NOMO-1 treated with dmso at 0.1 percent for 144 hours (cell line): ENCODE data around the gene SLC4A8.
"Not testable (repeated sequence)": the region's sequence is repeated elsewhere in the genome, so short reads cannot be mapped to it uniquely, and the experiment has no call there.

Experiments used
- DNase-seq: peaks from one replicate; lab custom pipeline; 2025; ENCODE audit not compliant: unreplicated experiment; lab: John Stamatoyannopoulos, UW

Gene SLC4A8

GRCh38 chr12:51473947-51474346 is 49.3 kb downstream of the SLC4A8 start:
- DNase-seq, result no peak

DNA sequence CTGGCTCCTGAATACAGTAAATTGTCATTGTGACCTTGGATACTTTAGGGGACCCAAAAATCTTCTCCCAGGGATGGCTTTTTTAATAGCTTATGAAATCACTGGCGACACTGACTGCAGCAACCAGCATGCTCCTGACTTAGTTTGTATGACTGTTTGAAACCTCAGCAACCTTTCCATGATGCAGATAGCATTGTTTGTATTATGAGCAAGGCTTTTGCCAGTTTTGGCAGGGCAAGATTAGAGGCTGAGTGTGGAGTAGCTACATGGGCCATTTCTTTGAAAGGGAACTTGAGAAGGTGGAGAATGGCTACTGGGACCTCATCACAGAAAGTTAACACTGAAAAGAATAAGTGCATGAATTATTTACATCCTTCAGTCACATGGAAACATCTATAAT is 50.9 kb downstream of the SLC4A8 start:
- DNase-seq, result no peak

DNA sequence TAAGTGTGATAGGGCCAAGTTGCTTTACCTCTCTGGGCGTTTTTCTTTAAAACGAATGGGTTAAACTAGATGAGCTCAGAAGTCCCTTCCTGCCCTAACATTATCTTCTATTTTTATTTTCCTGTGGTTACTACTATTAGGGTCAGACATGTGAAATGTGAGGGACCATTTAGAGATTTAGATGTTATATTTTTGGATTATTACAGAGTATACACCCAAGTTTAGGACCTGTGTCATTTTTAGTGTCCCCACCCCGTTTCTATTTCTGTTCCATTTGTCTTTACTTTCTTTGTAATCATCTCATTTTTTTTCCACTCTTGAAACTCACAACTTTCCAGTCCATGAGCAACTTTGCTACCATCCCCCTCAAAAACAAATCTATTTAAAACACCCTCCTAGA is 56.3 kb downstream of the SLC4A8 start:
- DNase-seq, result no peak

DNA sequence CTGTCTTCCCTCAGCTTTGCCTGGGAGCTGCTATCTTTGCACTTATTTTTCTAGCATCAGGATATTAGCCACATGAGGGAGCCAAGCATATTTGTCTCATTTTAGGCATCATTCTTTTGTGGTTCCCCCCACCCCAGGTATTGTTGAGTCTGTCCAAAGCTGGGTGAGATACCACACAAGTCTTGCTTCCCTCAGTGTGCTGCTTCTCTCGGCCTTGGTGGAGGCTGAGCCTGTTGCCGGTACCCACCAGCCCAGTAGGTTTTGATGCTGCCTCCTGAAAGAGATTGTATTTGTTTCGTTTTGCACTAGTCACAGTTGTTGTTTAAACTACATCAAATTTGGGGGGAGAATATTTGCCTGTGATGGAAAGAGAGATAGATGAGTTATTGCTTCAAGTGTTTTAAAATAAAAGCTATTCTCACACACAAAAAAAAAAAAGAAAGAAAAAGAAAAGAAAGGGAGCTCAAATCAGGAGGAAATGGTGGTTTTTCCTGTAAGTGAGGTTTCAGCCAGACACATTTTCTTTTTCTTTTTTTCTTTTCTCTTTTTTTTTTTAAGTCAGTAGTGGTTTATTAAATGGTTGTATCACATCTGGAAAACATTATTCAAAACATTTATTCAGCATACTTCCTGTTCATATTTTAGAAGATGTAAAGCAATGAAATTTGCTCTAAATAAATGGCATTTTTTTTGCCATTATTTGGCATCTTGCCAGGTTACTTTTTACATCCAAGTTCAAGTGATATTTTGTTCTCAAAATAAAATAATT is 58.5 kb downstream of the SLC4A8 start:
- DNase-seq, result no peak

DNA sequence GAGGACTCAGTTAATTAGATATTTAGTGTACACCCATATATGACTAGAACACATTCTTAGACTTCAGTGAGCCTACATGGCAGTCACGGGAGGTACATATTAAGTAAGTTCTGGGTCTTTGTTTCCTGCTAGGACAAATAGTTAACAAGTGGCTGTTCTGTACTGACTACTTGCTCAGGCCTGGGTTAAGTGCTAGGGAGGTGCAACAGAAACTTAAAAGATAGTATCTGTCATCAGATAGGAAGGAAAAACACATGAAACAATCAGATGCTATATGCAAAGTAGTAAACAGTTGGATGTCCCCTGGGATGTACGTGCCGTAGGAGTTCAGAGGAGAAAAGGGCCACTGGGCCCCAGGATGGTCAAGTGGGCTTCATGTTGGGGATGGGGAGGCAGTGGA is 59.5 kb downstream of the SLC4A8 start:
- no peak for DNase-seq

DNA sequence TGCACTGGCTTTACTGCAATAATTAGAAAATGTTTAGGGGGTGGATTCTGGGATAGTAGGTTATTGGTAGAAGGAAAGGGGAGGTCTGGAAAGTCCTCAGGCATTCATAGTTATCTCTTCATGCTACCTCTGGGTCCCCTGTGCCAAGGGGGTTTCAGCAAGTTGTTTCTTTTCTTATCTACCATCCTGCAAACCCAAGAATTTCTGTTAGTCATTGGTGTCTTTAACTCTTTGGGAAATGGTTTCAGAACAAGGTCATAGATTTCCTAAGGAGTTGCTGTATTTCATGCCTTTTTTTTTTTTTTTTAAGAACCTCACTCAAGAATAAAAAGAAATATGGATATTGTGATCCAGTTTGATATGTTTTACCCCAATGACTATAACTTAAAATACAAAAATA is 63.6 kb downstream of the SLC4A8 start:
- no peak for DNase-seq

GRCh38 chr12:51493281-51493680 is 68.7 kb downstream of the SLC4A8 start:
- DNase-seq, result no peak

DNA sequence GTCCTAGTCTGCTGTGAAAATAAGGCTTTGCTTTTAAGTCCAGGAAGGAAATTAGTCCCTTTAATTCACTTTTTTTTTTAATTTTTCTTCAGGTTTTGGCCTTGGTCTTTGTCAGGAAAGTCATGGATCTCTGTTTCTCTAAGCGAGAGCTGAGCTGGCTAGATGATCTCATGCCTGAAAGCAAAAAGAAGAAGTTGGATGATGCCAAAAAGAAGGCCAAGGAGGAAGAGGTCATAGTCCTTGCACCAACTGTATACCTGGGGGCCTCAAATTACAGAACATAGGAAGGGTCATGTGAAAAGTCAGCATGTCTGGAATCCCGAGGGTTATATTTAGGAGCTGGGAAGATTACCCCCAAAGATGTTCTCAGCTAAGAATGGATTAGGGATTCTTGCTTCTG is 72.3 kb downstream of the SLC4A8 start:
- DNase-seq, result peak; percentile 27

DNA sequence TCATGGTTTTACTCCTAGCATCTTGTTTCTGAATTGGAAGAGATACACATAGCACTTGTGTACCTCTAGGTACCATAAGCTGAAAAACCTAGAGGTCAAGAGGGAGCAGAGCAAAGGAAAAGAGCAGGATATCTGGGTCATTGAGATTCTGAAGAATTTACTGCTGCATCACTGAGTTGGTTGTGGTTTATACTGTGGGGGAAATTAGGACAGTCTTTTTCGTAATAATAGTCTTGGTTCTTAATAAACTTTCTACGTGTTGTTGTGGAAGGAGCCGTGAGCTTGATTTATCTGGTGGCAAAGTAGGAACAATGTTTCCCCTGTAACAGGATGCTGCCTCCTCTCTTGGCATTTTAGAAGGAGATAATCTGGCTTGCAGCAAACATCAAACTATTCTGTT is 80.2 kb downstream of the SLC4A8 start:
- no peak for DNase-seq

DNA sequence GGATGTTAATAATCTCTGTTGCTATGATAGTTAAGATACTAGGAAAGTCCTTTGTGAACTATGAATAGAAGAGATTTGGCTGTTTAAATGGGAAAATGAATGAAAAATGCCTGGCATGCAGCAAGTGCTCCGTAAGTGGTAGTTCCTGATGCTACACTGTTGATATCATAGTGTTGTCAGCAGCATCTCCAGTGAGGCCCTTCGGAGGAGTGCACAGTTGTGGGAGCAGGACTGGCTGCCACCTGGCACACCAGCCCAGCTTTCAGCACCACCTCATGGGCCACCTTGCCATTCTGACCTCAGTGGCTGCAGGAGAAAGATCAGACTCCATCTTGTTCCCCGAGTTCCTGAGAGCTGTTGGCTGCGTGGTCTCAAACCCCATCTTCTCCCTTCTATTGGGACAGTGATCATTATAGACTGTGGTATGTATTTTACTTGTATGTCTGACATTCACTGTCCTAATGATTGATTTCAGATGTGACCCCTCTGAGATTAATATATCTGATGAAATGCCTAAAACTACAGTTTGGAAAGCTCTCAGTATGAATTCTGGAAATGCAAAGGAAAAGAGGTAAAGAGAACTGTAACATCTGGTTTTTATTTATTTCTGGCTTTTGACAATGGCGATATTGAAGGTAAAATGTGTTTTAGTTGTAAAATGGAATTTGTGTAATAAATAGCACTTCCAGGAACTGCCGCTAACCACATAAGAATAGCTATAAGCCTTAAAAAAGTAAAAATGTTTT is 80.9 kb downstream of the SLC4A8 start:
- DNase-seq, result no peak

DNA sequence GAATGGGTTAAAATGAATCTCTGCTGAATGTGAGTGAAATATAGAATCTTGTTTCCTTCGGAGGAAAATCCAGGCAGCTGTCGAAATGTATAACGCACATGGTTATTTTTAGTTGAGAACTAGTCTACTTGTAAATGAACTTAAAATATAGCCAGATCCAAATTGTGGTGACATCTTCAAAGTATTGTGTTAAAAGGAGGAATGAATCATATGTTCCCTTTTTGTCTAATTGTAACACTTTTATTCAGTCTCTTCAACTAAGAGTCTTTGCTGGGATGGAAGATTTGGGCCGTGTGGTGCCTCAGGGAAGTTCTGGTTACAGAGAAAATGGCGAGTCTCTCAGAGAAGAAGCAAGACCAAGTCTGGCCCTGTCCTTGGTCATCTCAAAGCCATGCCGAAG is 82.5 kb downstream of the SLC4A8 start:
- DNase-seq, result no peak

GRCh38 chr12:51508285-51508684 is 83.7 kb downstream of the SLC4A8 start:
- DNase-seq, result no peak

DNA sequence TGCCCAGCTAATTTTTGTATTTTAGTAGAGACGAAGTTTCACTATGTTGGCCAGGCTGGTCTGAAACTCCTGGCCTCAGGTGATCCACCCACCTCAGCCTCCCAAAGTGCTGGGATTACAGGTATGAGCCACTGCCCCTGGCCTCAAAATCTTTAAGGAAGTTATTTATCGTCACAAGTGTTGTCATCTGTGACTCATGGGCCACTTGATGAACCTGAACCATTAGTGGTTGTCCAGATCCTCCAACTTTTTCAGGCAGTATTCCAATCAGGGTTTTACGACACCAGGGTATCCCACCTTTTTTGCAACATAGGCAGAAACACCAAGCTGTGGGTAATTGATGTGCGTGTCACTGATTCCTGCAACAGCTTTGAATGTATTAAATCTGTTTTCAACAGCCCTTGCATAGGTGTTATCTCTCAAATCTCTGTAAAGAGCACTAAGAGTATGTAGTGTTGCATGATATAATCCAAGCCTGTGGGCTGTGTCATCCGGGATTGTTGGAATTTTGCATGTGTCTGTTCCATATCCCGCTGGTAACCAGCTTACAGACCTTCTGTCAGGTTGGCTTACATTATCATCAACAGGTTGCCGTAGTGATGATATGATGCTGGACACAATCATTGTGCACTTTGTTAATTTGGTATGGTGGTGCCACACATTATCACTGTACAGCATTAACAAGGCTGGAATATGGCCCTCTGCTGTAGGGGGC is 87.1 kb downstream of the SLC4A8 start:
- no peak for DNase-seq

GRCh38 chr12:51512438-51512837 is 87.8 kb downstream of the SLC4A8 start:
- DNase-seq, result no peak

DNA sequence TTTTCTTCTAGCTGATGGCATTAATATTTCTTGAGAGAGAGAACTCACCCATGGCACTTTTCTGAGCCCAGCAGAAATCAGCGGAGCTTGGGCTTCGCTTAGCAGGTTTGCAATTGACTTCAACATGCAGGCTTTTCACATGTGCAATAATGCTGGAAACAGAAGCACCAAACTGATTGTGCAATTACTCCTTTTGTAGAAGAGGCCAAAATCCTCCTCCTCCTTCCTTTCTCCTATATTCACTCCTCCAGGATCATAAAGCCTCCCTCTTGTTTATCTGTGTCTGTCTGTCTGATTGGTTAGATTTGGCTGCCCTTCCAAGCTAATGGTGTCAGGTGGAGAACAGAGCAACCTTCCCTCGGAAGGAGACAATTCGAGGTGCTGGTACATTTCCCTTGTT is 90.4 kb downstream of the SLC4A8 start:
- DNase-seq, result not testable (repeated sequence)

DNA sequence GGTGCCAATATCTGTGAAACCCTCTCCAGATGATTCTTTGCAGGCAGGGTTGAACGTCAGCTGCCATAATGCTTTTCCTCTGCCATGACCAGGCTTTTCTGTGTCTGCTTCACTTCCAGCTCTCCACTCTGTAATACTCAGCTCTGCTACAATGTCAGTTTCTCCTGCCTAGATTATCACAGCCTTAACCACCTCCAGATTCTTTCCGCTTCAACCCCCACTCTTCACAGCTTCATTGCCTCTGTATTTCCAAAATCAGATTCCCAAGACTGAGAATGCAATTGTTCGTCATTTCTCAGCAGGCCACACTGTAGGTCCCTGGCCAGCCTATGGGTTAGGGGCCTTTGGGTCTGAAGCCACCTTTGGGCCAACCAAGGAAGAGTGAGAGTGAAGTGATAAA is 92.7 kb downstream of the SLC4A8 start:
- no peak for DNase-seq

DNA sequence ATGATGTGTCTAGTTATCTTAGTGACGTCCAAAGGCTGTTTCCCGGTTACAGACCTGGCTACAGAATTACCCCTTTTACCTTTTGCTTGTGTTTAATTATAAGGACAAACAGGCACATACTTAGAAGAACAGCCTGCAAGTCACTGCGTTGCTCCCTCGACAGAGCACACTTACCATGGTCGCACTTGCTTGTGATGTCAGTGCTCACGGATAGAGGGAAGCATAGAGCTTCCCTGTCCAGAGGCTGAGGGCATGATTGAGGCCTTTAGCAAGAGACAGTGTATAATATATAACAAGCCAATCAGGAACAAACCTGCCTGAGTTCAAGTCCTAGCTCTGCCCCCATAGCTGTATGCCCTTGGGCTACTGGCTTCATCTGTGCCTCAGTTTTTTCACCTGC is 93.2 kb downstream of the SLC4A8 start:
- DNase-seq, result no peak

DNA sequence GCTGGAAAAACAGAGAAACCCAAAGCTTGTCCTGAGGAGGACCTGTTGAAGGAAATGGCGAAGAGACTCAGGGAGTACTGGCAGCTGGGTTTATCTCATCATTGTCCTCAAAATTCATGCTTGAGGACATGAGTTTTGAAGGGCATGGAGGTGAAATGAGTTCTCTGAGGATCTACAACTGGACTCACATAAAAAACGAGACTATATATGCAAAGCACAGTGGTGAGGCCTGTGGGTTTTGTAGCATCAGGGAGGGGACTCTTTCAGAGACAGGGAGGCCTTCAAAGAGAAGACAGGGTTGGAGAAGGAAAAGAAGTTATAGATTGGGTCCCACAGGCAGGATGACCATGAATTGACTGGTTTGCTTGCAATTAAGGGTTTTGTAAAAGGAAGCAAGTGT is 95.1 kb downstream of the SLC4A8 start:
- DNase-seq, result no peak

GRCh38 chr12:51520576-51521325 is 96.1 kb downstream of the SLC4A8 start:
- DNase-seq, result no peak

DNA sequence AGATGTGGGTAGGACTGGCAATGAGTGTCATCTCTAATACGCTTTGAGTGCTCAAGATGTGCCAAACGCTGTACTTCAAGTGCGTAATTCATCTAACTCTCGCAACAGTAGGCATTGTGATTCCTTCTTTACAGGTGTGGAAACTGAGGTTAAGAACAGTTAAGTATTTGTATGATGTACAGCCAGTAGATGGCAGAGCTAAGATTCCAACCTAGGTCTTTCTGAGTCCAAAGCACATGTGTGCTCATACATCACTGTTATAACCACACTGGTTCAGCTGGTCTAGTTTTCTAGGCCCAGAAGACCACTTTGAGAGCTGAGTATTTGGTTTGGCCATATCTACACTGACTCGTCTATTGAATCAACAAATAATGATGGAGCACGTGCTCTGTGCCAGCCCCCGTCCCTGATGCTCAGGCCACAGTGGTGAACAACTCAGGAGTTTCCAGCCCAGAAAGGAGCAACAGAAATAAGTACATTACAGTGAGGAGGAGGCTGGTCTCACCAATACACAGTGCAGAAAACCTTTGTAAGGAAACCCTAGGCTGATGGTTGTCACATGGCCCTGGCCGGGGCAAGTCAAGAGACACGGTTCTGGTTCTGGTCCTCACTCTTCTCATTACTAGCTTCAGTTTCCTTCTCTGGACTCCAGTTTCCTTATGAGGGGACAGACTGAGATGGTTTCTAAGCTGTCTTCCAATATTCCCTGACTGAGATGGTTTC is 97.1 kb downstream of the SLC4A8 start:
- DNase-seq, result no peak

GRCh38 chr12:51522696-51523095 is 98.1 kb downstream of the SLC4A8 start:
- no peak for DNase-seq
